Limb (tissue), 2 donors: ENCODE data around the gene PTCH1.

Experiments used
- DNase-seq, 2 donors: peaks; one replicate each; pipeline ENCODE4 v3.0.0-alpha.2; 2016; ENCODE audit errors: extremely low spot score in 2 of 2

PTCH1 gene

DNA sequence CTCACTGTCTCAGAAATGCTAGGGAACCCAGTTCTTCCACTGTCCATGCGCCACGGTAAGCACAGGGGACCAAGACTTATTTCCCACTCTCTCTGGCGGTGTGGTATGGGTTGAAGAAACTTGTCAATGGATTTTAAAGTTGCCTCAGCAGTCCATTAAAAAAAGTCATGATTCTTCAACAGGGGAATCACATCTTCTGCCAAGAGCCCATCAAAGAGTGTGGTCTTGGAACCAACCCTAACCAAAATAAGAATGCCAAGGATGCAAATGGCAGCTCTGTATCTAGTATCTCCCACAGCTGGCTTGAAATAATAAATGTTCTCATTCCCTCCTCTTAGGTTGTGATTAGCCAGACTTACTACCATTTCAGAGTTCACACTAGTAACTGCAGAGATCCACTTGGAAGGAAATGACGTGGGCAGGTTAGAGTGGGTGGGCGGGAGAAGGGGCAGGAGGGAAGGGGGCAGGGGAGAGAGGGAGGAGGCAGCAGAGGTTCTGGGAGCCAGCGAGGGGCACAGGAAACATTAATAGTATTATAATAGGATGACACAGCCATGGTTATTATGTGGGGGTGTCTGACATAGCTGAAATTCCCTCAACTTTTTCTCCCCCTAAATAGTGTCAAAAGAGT is 17.6 kb downstream of the PTCH1 start:
- DNase-seq: no peak

DNA sequence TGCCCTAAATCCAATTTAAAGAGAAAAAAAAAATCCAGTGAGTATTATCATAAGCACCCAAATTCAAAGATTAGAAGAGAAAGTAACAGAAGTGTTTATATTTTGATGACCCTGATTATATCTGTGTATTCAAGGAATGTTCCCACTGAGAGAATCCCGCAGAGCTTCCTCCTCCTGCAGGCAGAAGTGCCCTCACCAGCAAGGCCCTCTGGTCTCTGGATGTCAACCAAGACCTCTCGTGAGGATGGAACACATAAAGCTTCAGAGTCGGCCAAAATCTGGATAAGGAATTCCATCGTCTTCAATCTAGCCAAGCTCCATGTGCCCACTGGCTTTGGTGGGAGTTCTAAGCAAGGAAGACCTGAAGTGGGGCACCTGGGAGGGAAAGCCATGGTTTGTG is 18.1 kb downstream of the PTCH1 start:
- DNase-seq: no peak

DNA sequence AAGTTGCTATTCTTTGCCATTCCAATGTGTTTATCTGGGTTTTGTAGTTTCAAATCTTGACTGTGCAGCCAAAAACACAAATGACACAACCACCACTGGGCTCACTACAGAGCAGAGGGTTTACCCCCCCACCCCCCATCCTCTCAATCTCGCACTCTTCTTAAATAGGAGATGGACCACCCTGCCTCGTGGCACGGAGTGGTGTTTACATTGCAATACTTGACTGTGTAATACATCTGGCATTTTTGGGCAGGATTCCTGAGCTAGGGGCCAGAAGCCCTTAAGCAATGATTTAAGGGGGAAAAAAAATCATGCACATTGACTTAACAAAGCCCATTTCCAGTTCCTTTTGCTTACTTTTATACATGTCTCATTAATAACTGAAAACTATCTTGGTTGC is 19.0 kb downstream of the PTCH1 start:
- DNase-seq: no peak

DNA sequence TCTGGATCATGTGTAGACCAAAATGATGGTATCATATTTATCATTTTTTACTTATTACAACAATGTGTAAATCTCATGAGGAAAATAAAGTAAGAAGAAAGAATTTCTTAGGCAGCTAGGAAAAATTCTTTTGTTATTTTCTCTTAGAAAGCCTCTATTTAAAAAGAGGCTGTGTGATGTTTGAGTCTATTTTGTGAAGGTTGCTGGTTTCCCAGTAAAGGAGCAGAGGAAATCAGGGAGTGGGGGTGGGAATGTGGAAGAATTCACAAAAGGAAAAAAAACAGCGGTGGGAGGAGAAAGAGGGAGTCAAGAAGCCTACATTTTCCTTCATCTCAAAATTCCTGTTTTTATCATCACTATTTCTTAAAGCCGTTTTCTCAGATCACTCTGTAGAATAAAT is 20.1 kb downstream of the PTCH1 start:
- no peak for DNase-seq

DNA sequence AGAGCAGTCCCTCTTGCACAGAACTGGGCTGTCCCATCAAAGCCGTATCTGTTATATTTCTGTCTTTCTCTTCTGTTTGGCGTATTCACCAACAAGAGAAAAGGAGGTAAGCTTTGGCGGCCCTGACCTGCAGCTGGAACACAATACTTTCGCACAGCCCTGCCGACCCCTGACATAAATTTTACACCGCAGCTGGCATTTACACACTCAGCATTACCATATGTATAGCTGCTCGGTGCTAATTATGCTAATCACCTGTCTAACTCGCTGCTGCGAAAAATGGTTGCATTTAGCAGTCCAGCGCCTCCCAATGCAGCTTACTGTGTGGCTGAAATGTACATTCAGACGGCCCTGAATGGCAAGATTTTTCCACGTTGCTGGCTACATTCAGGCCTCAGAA is 20.8 kb downstream of the PTCH1 start:
- DNase-seq: no peak

DNA sequence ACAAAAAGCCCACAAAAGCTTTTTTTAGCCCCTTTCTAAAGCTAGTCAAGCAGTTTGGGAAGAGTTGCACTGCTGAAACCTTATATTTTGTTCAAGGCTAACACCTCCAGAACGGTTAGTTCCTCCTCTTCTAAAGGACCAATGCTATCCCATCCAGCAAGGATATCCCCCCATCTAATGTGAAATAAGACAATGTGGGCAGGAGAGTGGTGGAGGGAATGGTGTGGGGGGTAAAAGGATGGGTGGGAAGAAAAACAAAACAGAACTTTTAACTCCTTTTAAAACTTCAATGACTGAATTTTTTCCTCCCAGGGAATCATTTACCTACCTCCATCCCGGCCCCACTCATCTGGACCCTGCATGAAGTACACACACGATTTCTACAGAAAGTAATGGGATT is 21.2 kb downstream of the PTCH1 start:
- DNase-seq: no peak

DNA sequence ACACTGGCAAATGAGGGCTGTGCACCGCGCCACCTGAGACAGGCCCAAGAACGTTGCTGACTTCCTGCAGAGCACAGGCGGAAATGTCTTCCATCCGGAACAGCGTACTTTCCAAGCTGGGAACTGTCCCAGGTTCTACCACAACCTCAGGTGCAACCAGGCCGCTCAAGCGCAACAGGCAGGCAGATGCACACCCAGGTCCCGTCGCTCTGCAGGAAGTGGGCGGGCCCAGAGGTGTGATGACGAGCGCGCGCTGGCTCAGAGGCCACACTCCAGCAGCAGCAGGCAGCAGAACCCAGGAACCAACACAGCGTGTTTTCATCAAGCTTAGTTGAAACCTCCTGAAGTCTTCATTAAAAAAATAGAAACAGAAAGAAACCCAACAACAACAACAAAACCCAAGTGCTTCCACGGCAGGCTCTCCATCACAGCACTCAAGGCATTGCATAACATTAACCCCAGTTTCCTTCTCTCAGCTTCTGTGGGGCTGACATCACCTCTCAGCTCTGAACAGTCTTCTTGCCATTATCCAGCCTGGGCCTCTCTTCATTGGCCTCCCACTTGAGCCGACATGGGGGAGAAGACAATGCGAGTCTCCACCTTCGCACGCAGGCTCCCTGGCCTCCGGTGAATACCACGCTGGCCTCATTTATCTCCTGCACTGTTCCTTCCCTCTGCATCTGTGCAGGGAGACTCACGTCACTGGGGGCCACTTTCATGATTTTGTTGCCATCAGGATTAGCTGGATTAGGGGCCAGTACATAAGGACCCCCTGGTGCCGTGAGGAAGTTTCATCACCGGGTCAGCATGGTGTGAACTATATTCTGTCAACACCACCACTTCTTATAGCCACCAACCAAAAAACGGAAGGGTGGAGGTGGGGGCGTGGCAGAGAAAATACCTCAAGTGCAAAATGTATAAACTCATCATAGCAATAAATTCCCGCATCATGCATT is 22.1 kb downstream of the PTCH1 start:
- DNase-seq: no peak

- peak in 1 of 2 donors; percentile 72 for DNase-seq
These were observed 22.8 kb downstream of the PTCH1 start for GRCh38 chr9:95494022-95494415.

DNA sequence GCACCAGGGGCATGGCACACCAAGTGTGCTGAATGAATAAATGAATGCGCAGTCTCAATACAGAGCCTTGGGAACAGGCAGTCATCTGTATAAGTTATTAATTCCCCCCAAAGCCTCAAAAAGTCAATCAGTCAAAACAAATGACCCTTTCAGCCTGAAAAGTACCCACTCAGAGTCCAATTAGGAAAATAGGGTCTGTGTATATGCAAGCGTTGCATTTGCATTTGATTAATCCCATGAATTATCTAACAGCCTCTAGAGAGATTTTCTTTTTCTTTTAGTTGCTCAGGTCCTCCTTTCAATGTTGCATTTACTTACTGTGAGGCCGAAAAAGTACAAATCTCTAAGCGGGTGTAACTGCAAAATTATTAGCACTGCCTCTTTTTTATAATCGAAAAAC is 23.4 kb downstream of the PTCH1 start:
- no peak for DNase-seq

DNA sequence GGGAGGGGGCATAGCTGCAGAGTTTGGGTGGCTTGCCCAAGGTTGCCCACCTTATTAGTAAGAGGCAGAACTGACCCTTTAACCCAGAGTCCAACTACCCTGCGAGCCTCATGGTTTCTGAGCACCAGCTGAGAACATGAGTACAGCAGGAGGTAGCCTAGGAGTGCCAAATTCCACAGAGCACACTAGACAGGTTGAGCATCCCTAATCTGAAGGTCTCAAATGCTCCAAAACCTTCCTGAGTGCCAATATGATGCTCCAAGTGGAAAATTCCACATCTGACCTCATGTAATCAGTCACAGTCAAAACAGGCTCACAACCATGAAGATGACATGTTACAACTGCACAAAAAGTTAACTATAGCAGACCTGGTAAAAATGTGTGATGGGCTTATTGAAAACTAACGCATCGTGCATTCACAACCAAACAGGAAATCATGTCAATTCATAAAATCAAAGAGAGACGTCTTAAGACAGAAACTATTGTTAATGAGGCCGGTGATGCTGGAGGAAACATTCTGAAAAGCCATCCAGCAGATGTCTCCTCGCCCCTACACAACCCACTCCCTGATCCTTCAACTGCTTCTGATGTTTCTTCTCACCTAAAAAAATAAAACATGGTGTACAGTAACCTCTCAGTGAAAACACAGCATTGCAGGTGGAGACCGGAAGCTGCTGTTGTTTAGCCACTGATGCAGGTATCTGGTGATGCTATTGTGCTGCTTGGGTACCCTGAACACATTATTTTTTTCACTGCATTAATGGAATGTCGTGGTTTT is 25.0 kb downstream of the PTCH1 start:
- DNase-seq: no peak

GRCh38 chr9:95488954-95489353 is 27.8 kb downstream of the PTCH1 start:
- no peak for DNase-seq

GRCh38 chr9:95486318-95486717 is 30.5 kb downstream of the PTCH1 start:
- DNase-seq: no peak

- DNase-seq: no peak
These were observed 32.5 kb downstream of the PTCH1 start for GRCh38 chr9:95484225-95484624.

DNA sequence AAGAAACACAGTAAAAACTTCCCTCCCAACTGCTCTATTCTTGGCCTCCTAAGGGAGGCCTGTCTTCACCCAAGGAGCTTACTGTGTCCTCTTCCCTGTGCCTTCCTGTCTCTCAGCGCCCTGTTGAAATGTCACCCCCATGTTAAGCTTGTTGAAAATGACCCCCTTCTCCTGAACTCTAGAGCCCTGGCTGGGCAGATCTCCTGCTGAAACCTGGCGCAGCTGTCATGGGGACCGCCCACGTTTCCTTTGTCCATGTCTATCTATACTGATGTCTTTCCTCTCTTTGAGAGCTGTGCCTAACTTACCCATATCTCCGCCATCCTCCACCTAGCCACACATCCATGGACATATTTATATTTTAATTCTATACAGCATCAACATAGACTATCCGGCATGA is 33.3 kb downstream of the PTCH1 start:
- no peak for DNase-seq

- no peak for DNase-seq
These were observed 34.1 kb downstream of the PTCH1 start for GRCh38 chr9:95482621-95483020.

DNA sequence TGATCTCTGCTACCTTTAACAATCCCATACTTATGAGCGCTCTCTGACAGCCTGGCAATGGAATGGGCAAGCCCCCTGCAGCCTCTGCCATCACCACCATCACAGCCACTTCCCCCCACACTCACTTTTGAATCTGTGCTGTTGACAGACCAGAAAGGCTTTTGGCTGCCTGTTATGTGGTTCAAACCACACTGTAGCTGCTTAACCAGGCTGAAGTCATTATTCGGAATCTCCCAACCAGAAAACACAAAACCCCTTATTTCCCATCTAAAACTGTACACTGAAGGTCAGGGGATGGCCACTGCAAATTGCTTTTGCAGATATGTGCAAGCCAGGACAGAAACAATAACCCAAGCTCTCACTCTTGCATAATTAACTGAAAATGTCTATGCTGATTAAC is 35.8 kb downstream of the PTCH1 start:
- DNase-seq: no peak

GRCh38 chr9:95480346-95480745 is 36.4 kb downstream of the PTCH1 start:
- no peak for DNase-seq

DNA sequence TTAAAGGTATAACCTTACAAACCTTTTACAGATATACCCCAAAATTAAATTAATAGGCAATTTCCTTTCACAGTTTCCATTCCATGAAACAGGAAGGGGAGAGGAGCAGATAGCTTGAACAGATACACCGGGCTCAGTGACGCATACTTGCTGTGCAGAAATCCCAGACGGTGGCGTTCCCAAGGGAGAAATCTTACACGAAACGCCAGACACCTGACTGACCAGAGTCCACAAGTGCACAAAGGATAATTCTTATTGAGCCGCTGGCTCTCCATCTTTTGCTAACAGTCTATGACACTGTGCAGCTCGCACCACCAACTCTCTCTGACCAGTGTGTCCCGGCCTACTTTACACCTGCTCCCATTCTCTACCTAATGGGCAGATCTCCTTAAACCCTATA is 37.4 kb downstream of the PTCH1 start:
- DNase-seq: no peak

- DNase-seq: no peak
These were observed 38.4 kb downstream of the PTCH1 start for GRCh38 chr9:95478335-95478734.

- DNase-seq: no peak
These were observed 38.9 kb downstream of the PTCH1 start for GRCh38 chr9:95477885-95478284.

DNA sequence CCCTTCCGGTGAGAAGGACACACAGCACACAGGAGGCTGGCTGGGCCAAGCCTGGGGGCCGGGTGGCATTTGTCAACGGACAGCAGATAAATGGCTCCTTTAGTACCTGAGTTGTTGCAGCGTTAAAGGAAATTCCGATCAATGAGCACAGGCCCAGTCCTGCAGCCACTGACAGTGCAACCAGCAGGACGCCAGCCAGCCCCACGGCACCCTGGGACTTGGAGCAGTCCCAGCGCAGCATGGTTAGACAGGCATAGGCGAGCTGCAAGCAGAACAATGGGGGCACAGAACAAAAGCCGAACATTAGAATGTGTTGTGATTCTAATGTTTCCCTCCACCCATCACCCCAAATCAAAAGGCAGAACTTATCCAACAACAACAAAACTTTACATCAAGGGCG is 39.3 kb downstream of the PTCH1 start:
- DNase-seq: no peak

DNA sequence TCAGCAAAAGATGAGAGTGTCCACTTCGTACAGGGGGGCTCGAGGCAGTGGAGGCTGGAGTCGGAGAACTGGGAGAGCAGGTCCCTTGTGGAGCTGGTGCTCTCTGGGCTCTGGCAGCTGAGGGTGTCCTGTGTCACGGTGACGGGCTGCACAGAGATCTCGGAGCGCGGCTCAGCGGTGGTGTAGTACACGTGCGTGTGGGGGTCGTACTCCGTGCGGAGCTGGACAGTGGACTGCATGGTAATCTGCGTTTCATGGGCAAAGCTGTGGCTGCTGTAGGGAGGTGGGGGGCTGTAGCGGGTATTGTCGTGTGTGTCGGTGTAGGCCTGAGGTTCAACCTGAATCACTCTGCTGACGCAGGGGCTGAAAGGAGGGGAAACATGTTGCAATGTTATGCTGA is 48.0 kb downstream of the PTCH1 start:
- no peak for DNase-seq
